Limb (tissue), 2 donors: ENCODE measurements around the gene FOXC2.
A peak's percentile ranks its signal among the peaks of the same experiment; 100 is the strongest.

Source experiments
- DNase-seq, 2 donors: peaks; one replicate each; pipeline ENCODE4 v3.0.0-alpha.2; 2016; ENCODE audit errors: extremely low spot score in 2 of 2

Gene FOXC2

GRCh38 chr16:86573215-86573614 is 6.6 kb downstream of the FOXC2 start:
- no peak for DNase-seq

GRCh38 chr16:86573646-86574508 is 7.2 kb downstream of the FOXC2 start:
- peak in 1 of 2 donors; percentile 30 for DNase-seq

DNA sequence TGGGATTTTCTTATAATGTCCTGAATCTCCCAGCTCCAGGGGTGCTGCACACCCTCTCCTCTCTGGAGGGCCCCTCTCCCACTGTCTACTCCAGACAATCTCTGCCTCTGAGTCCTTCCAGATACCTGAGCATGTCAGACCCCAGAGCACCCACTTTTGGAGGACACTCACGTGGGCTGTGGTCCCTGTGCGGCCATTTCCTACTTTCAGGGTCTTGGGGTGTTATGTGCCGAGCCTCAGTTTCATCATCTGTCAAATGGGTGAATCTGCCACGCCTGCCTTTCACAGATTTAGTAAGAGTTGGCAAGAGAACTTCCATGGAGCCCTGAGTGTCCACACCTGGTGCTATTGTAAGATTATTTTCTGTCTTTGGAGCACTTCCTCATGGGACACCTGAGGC is 8.0 kb downstream of the FOXC2 start:
- no peak for DNase-seq

DNA sequence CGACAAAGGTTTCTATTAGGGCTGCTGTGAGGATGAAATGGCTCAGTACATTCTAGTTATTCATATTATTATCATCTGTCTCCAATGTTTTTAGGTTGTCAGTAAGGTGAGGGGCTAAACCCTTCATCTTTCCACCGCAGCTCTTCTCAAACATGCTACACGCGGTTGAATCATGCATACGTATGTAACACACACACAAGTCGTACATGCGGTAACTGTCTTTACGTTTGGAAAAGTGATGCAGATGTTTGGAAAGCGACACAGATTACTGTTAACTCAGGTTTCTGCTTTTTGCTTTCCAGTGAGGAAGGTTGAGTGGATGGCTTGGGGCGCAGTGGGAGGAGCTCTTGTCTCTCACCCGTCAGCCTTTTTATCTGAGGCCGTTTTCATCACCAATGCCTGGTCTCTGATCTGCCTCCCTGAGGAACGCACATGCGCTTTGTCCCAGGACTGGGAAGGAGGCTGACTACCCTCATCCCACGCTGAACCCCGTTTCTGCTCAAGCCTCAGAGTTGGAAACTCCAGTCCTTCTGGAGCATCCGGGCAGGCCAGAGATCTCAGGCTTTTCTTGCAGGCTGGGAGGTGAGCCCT is 8.6 kb downstream of the FOXC2 start:
- DNase-seq, result no peak

GRCh38 chr16:86575754-86576557 is 9.3 kb downstream of the FOXC2 start:
- peak; percentile 43 to 83 for DNase-seq

DNA sequence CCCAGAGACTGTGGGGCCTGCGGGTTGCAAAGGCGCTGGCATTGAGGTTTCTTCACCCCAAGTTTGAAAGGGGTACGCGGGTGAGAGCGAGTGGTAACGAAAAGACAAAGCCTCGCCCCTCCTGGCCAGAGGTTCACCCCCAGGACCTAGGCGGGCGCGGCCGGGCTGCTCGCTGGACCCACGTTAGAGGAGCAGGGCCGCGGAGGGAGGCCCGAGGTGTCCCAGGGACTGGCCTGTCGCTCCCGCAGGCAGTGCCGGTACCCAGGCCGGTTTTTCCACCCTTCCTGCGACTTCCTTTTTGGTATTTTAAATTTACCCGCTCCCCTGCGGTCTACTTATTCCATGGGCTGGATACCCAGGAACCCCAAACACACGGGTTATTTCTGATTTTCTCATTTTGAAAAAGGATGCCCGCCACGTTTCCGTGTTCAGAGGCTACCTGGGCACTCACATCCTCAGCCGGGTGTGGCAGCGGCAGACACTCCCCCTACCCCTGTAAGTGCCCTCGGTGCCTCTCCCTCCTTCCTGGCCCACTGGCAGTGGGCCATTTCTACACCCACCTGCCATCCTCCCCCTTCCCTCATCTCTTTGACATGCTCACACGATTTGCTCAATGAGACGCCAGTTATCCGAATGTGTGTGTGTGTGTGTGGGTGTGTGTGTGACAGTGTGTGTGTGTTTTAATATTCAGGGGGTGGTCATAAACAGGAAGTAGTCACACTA is 10.1 kb downstream of the FOXC2 start:
- DNase-seq, result peak in 1 of 2 donors; percentile 52

GRCh38 chr16:86577314-86577971 is 10.8 kb downstream of the FOXC2 start:
- DNase-seq, result peak in 1 of 2 donors; percentile 36

GRCh38 chr16:86578061-86578599 is 11.5 kb downstream of the FOXC2 start, which contains the start of gene FOXL1:
FOXL1 (plus strand) TSS chr16:86578549; CDS start chr16:86578724, 175 bp downstream.
- DNase-seq, result no peak

DNA sequence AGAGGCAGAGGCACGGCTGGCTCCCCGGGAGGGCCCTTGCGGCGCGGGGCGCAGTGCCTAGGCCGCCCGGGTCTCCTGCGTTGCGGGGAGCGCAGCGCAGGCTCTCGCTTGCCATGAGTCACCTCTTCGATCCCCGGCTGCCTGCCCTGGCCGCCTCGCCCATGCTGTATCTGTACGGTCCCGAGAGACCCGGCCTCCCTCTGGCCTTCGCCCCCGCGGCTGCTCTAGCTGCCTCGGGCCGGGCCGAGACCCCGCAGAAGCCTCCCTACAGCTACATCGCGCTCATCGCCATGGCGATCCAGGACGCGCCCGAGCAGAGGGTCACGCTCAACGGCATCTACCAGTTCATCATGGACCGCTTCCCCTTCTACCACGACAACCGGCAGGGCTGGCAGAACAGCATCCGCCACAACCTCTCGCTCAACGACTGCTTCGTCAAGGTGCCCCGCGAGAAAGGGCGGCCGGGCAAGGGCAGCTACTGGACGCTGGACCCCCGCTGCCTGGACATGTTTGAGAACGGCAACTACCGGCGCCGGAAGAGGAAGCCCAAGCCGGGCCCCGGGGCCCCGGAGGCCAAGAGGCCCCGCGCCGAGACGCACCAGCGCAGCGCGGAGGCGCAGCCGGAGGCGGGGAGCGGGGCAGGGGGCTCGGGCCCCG is 12.1 kb downstream of the FOXC2 start:
- peak in 1 of 2 donors; percentile 54 for DNase-seq

DNA sequence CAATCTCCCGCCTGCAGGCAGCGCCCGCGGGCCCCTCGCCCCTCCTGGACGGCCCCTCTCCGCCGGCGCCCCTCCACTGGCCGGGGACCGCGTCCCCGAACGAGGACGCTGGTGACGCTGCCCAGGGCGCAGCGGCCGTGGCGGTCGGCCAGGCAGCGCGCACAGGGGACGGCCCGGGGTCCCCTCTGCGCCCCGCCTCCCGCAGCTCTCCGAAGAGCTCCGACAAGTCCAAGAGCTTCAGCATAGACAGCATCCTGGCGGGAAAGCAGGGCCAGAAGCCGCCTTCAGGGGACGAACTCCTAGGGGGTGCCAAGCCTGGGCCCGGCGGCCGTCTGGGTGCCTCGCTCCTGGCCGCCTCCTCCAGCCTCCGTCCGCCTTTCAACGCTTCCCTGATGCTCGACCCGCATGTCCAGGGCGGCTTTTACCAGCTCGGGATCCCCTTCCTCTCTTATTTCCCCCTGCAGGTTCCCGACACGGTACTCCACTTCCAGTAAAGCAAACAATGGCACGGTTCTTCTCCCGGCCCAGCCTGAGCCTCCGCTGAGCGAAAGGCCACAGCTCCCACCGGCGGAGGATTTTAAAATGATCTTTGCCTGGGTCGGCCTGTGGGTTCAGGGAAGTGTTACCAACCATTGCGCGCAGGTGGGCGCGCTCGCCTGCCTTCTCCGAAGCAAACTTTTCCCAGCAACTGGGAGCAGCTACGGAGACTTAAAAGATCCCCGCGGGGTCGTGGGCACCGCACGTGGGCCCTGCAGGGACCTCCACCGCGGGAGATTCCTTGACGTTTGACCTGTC is 12.8 kb downstream of the FOXC2 start:
- peak in 1 of 2 donors; percentile 46 for DNase-seq

DNA sequence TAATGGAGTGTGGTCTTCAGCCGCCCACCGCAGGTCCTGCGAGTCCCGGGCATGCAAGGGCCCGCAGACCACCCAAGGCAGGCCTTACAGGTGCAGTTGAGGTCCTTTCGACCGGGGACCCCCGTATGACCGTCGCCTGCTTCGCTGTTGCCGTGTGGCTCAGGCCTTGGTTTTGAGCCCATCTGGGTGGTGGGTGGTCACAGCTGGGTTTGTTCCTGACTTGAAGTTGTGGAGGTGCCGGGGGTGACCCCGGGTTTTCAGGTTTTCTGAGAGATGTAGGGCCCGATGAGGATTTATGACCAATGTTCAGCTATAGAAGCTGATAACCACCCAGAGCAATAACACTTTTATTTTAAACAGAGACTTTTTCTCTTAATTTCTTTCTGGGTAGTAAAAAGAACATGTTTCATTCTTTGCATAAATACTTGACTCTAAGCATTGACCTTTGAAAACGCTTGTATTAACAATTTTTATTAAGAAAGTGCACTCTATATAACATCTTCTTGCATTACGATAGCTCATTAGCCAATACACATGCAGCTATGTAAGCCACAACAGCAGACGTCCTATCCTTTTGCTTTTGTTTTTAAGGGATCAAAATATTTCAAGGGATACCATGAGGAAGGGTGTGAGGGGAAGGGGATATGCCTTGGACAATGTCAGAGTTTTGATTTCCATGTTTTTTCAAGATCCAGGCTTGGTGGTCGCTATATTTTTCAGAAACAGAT is 13.6 kb downstream of the FOXC2 start:
- no peak for DNase-seq

DNA sequence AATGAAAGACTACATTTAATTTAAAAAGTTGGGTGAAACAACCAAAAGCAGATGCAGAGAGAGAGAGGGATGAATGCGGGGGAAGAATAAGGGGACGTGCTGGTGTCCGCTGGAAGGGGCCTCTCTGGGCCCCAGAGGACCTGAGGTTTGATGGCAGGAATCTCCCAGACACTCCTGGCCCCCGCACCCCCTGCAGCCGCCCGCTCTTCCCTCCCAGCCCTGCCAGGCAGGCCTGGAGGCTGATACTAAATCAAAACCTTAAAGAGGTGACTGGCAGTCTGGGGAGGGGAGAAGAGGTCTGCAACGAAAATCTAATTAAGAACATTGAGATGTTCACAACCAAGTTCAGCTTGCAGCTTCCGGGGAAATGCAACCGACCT is 14.2 kb downstream of the FOXC2 start:
- DNase-seq, result no peak

DNA sequence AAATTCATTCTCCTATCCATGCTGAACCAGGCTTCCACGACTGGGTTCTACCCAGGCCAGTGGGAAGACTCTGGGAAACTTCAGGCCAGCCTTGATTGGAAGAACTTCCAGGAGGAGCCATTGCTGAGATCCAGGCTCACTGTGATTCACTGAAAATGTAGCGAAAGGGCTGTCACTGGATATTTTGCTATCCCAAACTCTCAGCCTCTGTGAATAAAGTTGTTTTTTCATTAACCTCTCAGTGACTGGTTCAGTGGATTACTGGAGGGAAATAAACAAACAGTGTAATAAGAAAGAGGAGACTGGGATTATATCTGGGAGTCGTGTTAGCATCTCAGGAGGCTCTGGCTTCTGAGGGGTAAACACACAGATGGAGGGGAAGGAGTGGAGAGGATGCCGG is 14.8 kb downstream of the FOXC2 start:
- no peak for DNase-seq

GRCh38 chr16:86584071-86584685 is 17.5 kb downstream of the FOXC2 start:
- no peak for DNase-seq

GRCh38 chr16:86584726-86585721 is 18.4 kb downstream of the FOXC2 start:
- DNase-seq, result no peak

GRCh38 chr16:86585821-86586611 is 19.4 kb downstream of the FOXC2 start:
- peak in 1 of 2 donors; percentile 31 for DNase-seq
